B cell (primary cell): ENCODE measurements around the gene COX6A2.

Source experiments
- CTCF ChIP-seq: fragments of 200-600 bp; IDR thresholded peaks from one replicate; pipeline ENCODE4 v1.8.0; 2022; ENCODE audit warnings: antibody characterized with exemption, mild to moderate bottlenecking
- EZH2 ChIP-seq: IDR thresholded peaks from 2 replicates; pipeline ENCODE4 v1.6.1; 2012; ENCODE audit warnings: borderline replicate concordance, low read depth, mild to moderate bottlenecking, moderate library complexity, low read length; ENCODE audit not compliant: insufficient read depth, poor library complexity, severe bottlenecking

- no peak for TF ChIP-seq CTCF
- TF ChIP-seq EZH2, result no peak
Measured at GRCh38 chr16:31413943-31414342, 14.2 kb downstream of the COX6A2 start.
